ENCODE measurements around the gene CWH43.

GRCh38 chr4:49058306-49058705, 72.2 kb downstream of the CWH43 start:
- TF ChIP-seq POLR2A (IDR thresholded peaks at IDR 0.05) (no peak), CTCF (IDR thresholded peaks at IDR 0.05) (no peak), POLR2AphosphoS5 (IDR thresholded peaks at IDR 0.05) (no peak)

Measured in prostate gland (tissue), 2 donors.